Breast epithelium (tissue), 4 donors: ENCODE data around the gene IL1R2. TPM values are rescaled to one million over a fixed set of nuclear protein-coding genes. Genes with fewer than 3 reads are reported as not detected.

Source experiments
- DNase-seq, 2 donors: peaks; one replicate each; pipeline ENCODE4 v3.0.0-alpha.2; 2019; ENCODE audit warnings: low spot score in 2 of 2
- H3K27ac ChIP-seq, 2 donors: fragments of 200-600 bp; sonication (generic) in 1 of 2; one replicate each; pipeline ENCODE4 v1.5.1; 2016 to 2019; ENCODE audit warnings: mild to moderate bottlenecking in 1 of 2
- H3K27me3 ChIP-seq, 2 donors: fragments of 200-600 bp; sonication (generic) in 1 of 2; one replicate each; pipeline versions ENCODE4 v1.5.1 to v1.6.0; 2017 to 2019; ENCODE audit warnings: control low read depth in 1 of 2, mild to moderate bottlenecking in 1 of 2
- H3K36me3 ChIP-seq: fragments of 200-600 bp; one replicate; pipeline ENCODE4 v1.5.1; 2019
- H3K4me1 ChIP-seq, 2 donors: fragments of 200-600 bp; sonication (generic); one replicate each; pipeline ENCODE4 v1.5.1; 2016 to 2019; ENCODE audit warnings: control low read depth in 1 of 2
- H3K4me3 ChIP-seq, 3 donors: fragments of 200-600 bp; sonication (generic); 1 replicate in 2 of 3; 2 replicates in 1 of 3; pipeline ENCODE4 v1.5.1; 2016 to 2019; ENCODE audit warnings: mild to moderate bottlenecking in 3 of 3, moderate library complexity in 2 of 3
- H3K9me3 ChIP-seq, 2 donors: fragments of 200-600 bp; sonication (generic) in 1 of 2; one replicate each; pipeline ENCODE4 v1.5.1; 2016 to 2019; ENCODE audit warnings: control low read depth in 1 of 2
- POLR2A ChIP-seq: fragments of 450-650 bp; IDR thresholded peaks from one replicate; pipeline ENCODE4 v1.6.1; 2016; ENCODE audit warnings: antibody characterized with exemption, mild to moderate bottlenecking, moderate library complexity
- POLR2AphosphoS5 ChIP-seq, 3 donors: sonication (generic); formaldehyde crosslinking; IDR thresholded peaks; one replicate each; pipeline ENCODE4 v1.6.1; 2017; ENCODE audit warnings: antibody characterized with exemption in 3 of 3
- intact Hi-C: fragments of 100-400 bp; cut with DNase I; formaldehyde crosslinking; loops from one replicate; pipeline ENCODE4 v1.15.1; 2023; ENCODE audit warnings: low total_unique reads
- total RNA-seq, 3 donors: library from RNA; depleted of rRNA; stranded (reverse); fragments of >200 nt; gene quantifications; one replicate each; pipeline ENCODE4 v1.1.0, GENCODE V29; 2016
- TF ChIP-seq, protein P1 (sequence below), 3 donors: fragments of 450-650 bp; IDR thresholded peaks; one replicate each; pipeline ENCODE4 v1.5.1; 2016 to 2017; ENCODE audit warnings: antibody characterized with exemption in 3 of 3, mild to moderate bottlenecking in 3 of 3, moderate library complexity in 3 of 3

Gene IL1R2
- total RNA-seq, 3 donors from 2014 or later: 8.2 to 9.8 (median 8.2) TPM

DNA sequence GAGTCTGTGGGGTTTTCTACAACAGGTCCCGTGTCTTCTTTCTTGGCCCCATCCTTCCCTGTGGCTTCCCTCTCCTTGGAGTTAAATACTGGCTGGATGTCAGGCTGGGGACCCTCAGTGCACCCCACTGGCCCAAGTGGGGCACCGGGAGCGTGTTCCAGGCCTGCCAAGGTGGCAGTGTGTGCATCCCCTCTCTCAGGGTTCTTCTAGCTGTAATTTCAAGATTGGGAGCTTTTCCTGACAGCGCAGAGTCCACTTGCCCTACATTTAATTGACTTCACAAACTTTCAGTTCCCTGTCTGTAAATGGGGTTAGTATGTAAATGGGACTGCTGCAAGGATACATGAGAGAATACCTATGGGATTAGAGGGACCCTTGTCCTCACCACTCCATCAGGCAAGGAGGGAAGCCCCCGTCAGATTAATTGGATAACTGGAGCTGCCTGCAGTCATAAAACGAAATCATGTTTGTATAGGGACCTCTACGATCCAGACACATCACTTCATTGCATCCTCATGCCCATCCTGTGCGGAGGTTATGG lies 66.6 kb downstream of the IL1R2 start:
- peaks cover 0 to 7% of the 10 kb centered on the region in 2 donors for H3K4me1 ChIP-seq
- TF ChIP-seq, protein P1, sequence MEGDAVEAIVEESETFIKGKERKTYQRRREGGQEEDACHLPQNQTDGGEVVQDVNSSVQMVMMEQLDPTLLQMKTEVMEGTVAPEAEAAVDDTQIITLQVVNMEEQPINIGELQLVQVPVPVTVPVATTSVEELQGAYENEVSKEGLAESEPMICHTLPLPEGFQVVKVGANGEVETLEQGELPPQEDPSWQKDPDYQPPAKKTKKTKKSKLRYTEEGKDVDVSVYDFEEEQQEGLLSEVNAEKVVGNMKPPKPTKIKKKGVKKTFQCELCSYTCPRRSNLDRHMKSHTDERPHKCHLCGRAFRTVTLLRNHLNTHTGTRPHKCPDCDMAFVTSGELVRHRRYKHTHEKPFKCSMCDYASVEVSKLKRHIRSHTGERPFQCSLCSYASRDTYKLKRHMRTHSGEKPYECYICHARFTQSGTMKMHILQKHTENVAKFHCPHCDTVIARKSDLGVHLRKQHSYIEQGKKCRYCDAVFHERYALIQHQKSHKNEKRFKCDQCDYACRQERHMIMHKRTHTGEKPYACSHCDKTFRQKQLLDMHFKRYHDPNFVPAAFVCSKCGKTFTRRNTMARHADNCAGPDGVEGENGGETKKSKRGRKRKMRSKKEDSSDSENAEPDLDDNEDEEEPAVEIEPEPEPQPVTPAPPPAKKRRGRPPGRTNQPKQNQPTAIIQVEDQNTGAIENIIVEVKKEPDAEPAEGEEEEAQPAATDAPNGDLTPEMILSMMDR (IDR thresholded peaks at IDR 0.05): no peak
- no peak for TF ChIP-seq POLR2AphosphoS5 (IDR thresholded peaks at IDR 0.05)
- no peak for TF ChIP-seq POLR2A
- H3K27ac ChIP-seq: peak overlapping the region; percentile 66 to 83
- H3K36me3 ChIP-seq: no peaks in the 10 kb centered on the region
- H3K27me3 ChIP-seq: no peaks in the 10 kb centered on the region
- H3K9me3 ChIP-seq: no peaks in the 10 kb centered on the region
- no peak for DNase-seq
- intact Hi-C loops: no loop called here
- H3K4me3 ChIP-seq: no peak overlapping the region

DNA sequence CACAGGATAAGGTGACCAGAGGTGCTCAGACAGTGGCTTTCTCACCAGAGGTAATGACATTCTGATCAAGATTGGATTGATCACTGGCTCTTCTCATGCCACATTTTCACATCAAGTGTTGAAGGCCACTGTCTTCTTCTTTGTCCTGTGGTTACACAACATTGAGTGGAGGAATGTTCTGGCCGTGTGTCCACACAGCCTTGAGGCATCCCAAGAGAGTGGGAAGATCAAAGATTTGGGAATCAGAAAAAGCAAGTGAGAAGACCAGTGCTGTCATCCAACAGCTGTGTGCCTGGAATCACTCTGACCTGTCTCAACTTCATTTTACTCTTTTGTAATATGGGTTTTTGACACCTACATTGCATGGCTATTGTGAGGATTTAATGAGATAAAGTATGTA lies 67.4 kb downstream of the IL1R2 start:
- no peak for DNase-seq
- no peaks in the 10 kb centered on the region for H3K27me3 ChIP-seq
- H3K4me3 ChIP-seq: no peak overlapping the region
- H3K4me1 ChIP-seq: peaks cover 6 to 7% of the 10 kb centered on the region in 2 donors
- no peaks in the 10 kb centered on the region for H3K36me3 ChIP-seq
- H3K9me3 ChIP-seq: no peaks in the 10 kb centered on the region
- intact Hi-C loops: no loop called here
- TF ChIP-seq, protein P1 (IDR thresholded peaks at IDR 0.05): no peak
- peak; percentile 71 to 95 (median 93) for TF ChIP-seq POLR2AphosphoS5 (IDR thresholded peaks at IDR 0.05)
- peak overlapping the region; percentile 66 to 83 for H3K27ac ChIP-seq

- no peak for DNase-seq
- intact Hi-C loops: loop anchor here (10.0 kb wide), 1 partner anchor 85 kb away; the partner anchor contains the start of gene IL1R1
- TF ChIP-seq POLR2AphosphoS5 (IDR thresholded peaks at IDR 0.05) (no peak), POLR2A (no peak)
- TF ChIP-seq, protein P1 (IDR thresholded peaks at IDR 0.05): no peak
These were observed 68.3 kb downstream of the IL1R2 start for GRCh38 chr2:102060047-102060446.

GRCh38 chr2:102060792-102061191 lies 69.0 kb downstream of the IL1R2 start:
- no peaks in the 10 kb centered on the region for H3K9me3 ChIP-seq
- H3K4me3 ChIP-seq: no peak overlapping the region
- peaks cover 7 to 15% of the 10 kb centered on the region in 2 donors for H3K4me1 ChIP-seq
- TF ChIP-seq, protein P1 (IDR thresholded peaks at IDR 0.05): no peak
- TF ChIP-seq POLR2AphosphoS5 (IDR thresholded peaks at IDR 0.05) (no peak), POLR2A (no peak)
- peak overlapping the region; percentile 21 to 91 for H3K27ac ChIP-seq
- DNase-seq: no peak
- no peaks in the 10 kb centered on the region for H3K27me3 ChIP-seq
- no peaks in the 10 kb centered on the region for H3K36me3 ChIP-seq
- intact Hi-C loops: loop anchor here (10.0 kb wide), 1 partner anchor 84 kb away; the partner anchor contains the start of gene IL1R1

More at GRCh38 chr2:102060047-102060446, 68.3 kb downstream of the IL1R2 start:
- H3K4me3 ChIP-seq: no peak overlapping the region
- no peaks in the 10 kb centered on the region for H3K27me3 ChIP-seq
- H3K9me3 ChIP-seq: no peaks in the 10 kb centered on the region
- H3K27ac ChIP-seq: peak overlapping the region in 1 of 2 donors; percentile 83
- H3K4me1 ChIP-seq: peaks cover 7 to 15% of the 10 kb centered on the region in 2 donors
- no peaks in the 10 kb centered on the region for H3K36me3 ChIP-seq

GRCh38 chr2:102061286-102061699 lies 69.5 kb downstream of the IL1R2 start:
- no peak for DNase-seq
- Histone ChIP-seq H3K36me3 (no peaks in the 10 kb centered on the region), H3K4me3 (no peak overlapping the region), H3K4me1 (peaks cover 7 to 15% of the 10 kb centered on the region in 2 donors), H3K27me3 (no peaks in the 10 kb centered on the region), H3K9me3 (no peaks in the 10 kb centered on the region), H3K27ac (peak overlapping the region; percentile 21 to 91)
- TF ChIP-seq, protein P1 (IDR thresholded peaks at IDR 0.05): no peak
- TF ChIP-seq POLR2A: no peak
- no peak for TF ChIP-seq POLR2AphosphoS5 (IDR thresholded peaks at IDR 0.05)
- intact Hi-C loops: loop anchor here (10.0 kb wide), 1 partner anchor 84 kb away; the partner anchor contains the start of gene IL1R1
